ENCODE data around the gene KYAT1. TPM values are rescaled to one million over a fixed set of nuclear protein-coding genes. Genes with fewer than 3 reads are reported as not detected.
A peak's percentile ranks its signal among the peaks of the same experiment; 100 is the strongest.

KYAT1 gene
- total RNA-seq, 3 donors from 2014 or later (not counting 1 experiment from before 2014, with no cell fraction given): 8.9 to 11.3 (median 9.1) TPM

- H3K4me1 Mint-ChIP-seq: peaks cover 19 to 32% of the 10 kb centered on the region in 2 donors
- peak overlapping the region; percentile 96 for H3K4me3 Mint-ChIP-seq
- Histone ChIP-seq H3K36me3 (ENCODE audit: control insufficient read depth, insufficient read depth, low read length) (peaks cover 23% of the 10 kb centered on the region), H3K4me3 (ENCODE audit: low read length) (peak overlapping the region; percentile 69), H3K27ac (ENCODE audit: low read length) (peak overlapping the region; percentile 66), H3K27me3 (ENCODE audit: control insufficient read depth, insufficient read depth, low read length) (no peaks in the 10 kb centered on the region), H3K9me3 (ENCODE audit: control insufficient read depth, insufficient read depth, low read length) (no peaks in the 10 kb centered on the region), H3K4me1 (ENCODE audit: control insufficient read depth, insufficient read depth, low read length) (peaks cover 19% of the 10 kb centered on the region)
- peak overlapping the region; percentile 86 to 91 for H3K27ac Mint-ChIP-seq
- ATAC-seq (no peak), DNase-seq (peak in 1 of 2 donors; percentile 37)
- H3K9me3 Mint-ChIP-seq: no peaks in the 10 kb centered on the region
- WGBS (ENCODE audit: insufficient coverage): under 1% methylated on average over 6 of the region's 7 CpGs
- intact Hi-C loops (cut with micrococcal nuclease): loop anchor here (1.0 kb wide), 1 partner anchor 16 kb away; the partner anchor contains the start of gene ZER1
- TF ChIP-seq CTCF (IDR thresholded peaks at IDR 0.05): no peak
- no peaks in the 10 kb centered on the region for H3K27me3 Mint-ChIP-seq (ENCODE audit: low read depth in 2 of 2)
- H3K36me3 Mint-ChIP-seq: peaks cover under 1% of the 10 kb centered on the region
Measured at GRCh38 chr9:128787659-128788058, 94.1 kb downstream of the KYAT1 start.

- H3K9me3 Mint-ChIP-seq: no peaks in the 10 kb centered on the region
- peaks cover 16% of the 10 kb centered on the region for H3K36me3 ChIP-seq (ENCODE audit: control insufficient read depth, insufficient read depth, low read length)
- intact Hi-C loops (cut with micrococcal nuclease): loop anchor here (1.0 kb wide), 1 partner anchor 16 kb away; the partner anchor contains the start of gene ZER1
- peak within 1 kb of the TSS; percentile 66 for H3K27ac ChIP-seq (ENCODE audit: low read length)
- no peaks in the 10 kb centered on the region for H3K9me3 ChIP-seq (ENCODE audit: control insufficient read depth, insufficient read depth, low read length)
- 7% methylated on average over 64 of the region's 64 CpGs for WGBS (ENCODE audit: insufficient coverage)
- DNase-seq (peak; percentile 90 to 92), ATAC-seq (peak; percentile 95 to 98 (median 98))
- H3K27me3 Mint-ChIP-seq (ENCODE audit: low read depth in 2 of 2): no peaks in the 10 kb centered on the region
- H3K27ac Mint-ChIP-seq: peak within 1 kb of the TSS; percentile 86 to 91
- peak within 1 kb of the TSS; percentile 69 for H3K4me3 ChIP-seq (ENCODE audit: low read length)
- peaks cover 17 to 32% of the 10 kb centered on the region in 2 donors for H3K4me1 Mint-ChIP-seq
- peak within 1 kb of the TSS; percentile 96 for H3K4me3 Mint-ChIP-seq
- H3K36me3 Mint-ChIP-seq: no peaks in the 10 kb centered on the region
- no peak for TF ChIP-seq CTCF (IDR thresholded peaks at IDR 0.05)
- no peaks in the 10 kb centered on the region for H3K27me3 ChIP-seq (ENCODE audit: control insufficient read depth, insufficient read depth, low read length)
- peaks cover 19% of the 10 kb centered on the region for H3K4me1 ChIP-seq (ENCODE audit: control insufficient read depth, insufficient read depth, low read length)
Measured at GRCh38 chr9:128786681-128787601, 94.8 kb downstream of the KYAT1 start, which contains the start of gene TBC1D13. TSS of gene TBC1D13 (plus strand) at chr9:128787253. CDS start at chr9:128787354, 101 bp downstream.

- peaks cover 0 to 3% of the 10 kb centered on the region in 2 donors for H3K9me3 Mint-ChIP-seq
- H3K27me3 ChIP-seq (ENCODE audit: control insufficient read depth, insufficient read depth, low read length): no peaks in the 10 kb centered on the region
- WGBS (ENCODE audit: insufficient coverage): 96% methylated on average over 4 of the region's 6 CpGs
- no peak overlapping the region for H3K27ac Mint-ChIP-seq
- peaks cover 2% of the 10 kb centered on the region for H3K36me3 ChIP-seq (ENCODE audit: control insufficient read depth, insufficient read depth, low read length)
- TF ChIP-seq CTCF (IDR thresholded peaks at IDR 0.05): no peak
- no peak overlapping the region for H3K27ac ChIP-seq (ENCODE audit: low read length)
- peak overlapping the region; percentile 64 for H3K4me3 Mint-ChIP-seq
- intact Hi-C loops (cut with micrococcal nuclease): no loop called here
- no peak for ATAC-seq
- no peak overlapping the region for H3K4me3 ChIP-seq (ENCODE audit: low read length)
- H3K27me3 Mint-ChIP-seq (ENCODE audit: low read depth in 2 of 2): peaks cover 0 to 2% of the 10 kb centered on the region in 2 donors
- H3K4me1 Mint-ChIP-seq: peaks cover 17 to 27% of the 10 kb centered on the region in 2 donors
- H3K36me3 Mint-ChIP-seq: no peaks in the 10 kb centered on the region
- DNase-seq: no peak
- H3K4me1 ChIP-seq (ENCODE audit: control insufficient read depth, insufficient read depth, low read length): peaks cover 19% of the 10 kb centered on the region
- no peaks in the 10 kb centered on the region for H3K9me3 ChIP-seq (ENCODE audit: control insufficient read depth, insufficient read depth, low read length)
Measured at GRCh38 chr9:128785427-128785826, 96.3 kb downstream of the KYAT1 start.

Other genes starting within 250 kb of the KYAT1 start
- 1 to 10 TPM; 5.2 to 6.3 (median 5.5) TPM for gene DYNC2I2, start 225.1 kb downstream of the KYAT1 start, total RNA-seq
- 100 to 1,000 TPM; 331 to 341 (median 334) TPM for gene SET, start 192.7 kb downstream of the KYAT1 start, total RNA-seq
- 1 to 10 TPM; 3.6 to 4.5 (median 3.9) TPM for gene PKN3, start 179.4 kb downstream of the KYAT1 start, total RNA-seq
- gene ZDHHC12, start 157.8 kb downstream of the KYAT1 start, total RNA-seq: 10 to 100 TPM; 26.1 to 37.1 (median 28.6) TPM
- 10 to 100 TPM; 35.0 to 37.4 (median 35.2) TPM for gene ZER1, start 110.0 kb downstream of the KYAT1 start, total RNA-seq
- 10 to 100 TPM; 31.5 to 34.5 (median 33.7) TPM for gene TBC1D13, start 94.7 kb downstream of the KYAT1 start, total RNA-seq
- 10 to 100 TPM in 1 of 3 donors, 1 to 10 TPM in 2; 6.7 to 12.5 (median 8.3) TPM for gene ENDOG, start 63.5 kb downstream of the KYAT1 start, total RNA-seq
- 10 to 100 TPM; 35.8 to 49.2 (median 40.1) TPM for gene SPOUT1, start 52.2 kb downstream of the KYAT1 start, total RNA-seq
- 10 to 100 TPM; 60.0 to 82.9 (median 67.9) TPM for gene LRRC8A, start 183 bp upstream of the KYAT1 start, total RNA-seq
- gene PHYHD1, start 39.0 kb upstream of the KYAT1 start, total RNA-seq: 1 to 10 TPM; 5.4 to 6.0 (median 5.4) TPM
- gene DOLK, start 65.7 kb upstream of the KYAT1 start, total RNA-seq: 1 to 10 TPM; 4.8 to 8.9 (median 6.7) TPM
- gene NUP188, start 65.7 kb upstream of the KYAT1 start, total RNA-seq: 10 to 100 TPM; 53.9 to 66.4 (median 58.3) TPM
- gene SH3GLB2, start 146.4 kb upstream of the KYAT1 start, total RNA-seq: 10 to 100 TPM; 50.3 to 67.1 (median 65.4) TPM
- gene MIGA2, start 154.7 kb upstream of the KYAT1 start, total RNA-seq: 10 to 100 TPM; 67.3 to 77.9 (median 73.9) TPM
- gene DOLPP1, start 199.2 kb upstream of the KYAT1 start, total RNA-seq: 10 to 100 TPM in 1 of 3 donors, 1 to 10 TPM in 2; 7.5 to 11.6 (median 7.8) TPM
- gene CRAT, start 228.8 kb upstream of the KYAT1 start, total RNA-seq: 10 to 100 TPM; 13.5 to 13.8 (median 13.8) TPM
- gene PTPA, start 229.5 kb upstream of the KYAT1 start, total RNA-seq: 10 to 100 TPM; 63.2 to 69.4 (median 64.9) TPM

All from natural killer cell (primary cell).